T-cell (primary cell): ENCODE measurements around the gene PRKN. TPM values are rescaled to one million over a fixed set of nuclear protein-coding genes. Genes with fewer than 3 reads are reported as not detected.

Experiments used
- ATAC-seq, 4 experiments: fragments of 200-7000 bp in 3 of 4; fragments of 150-1000 bp in 1 of 4; cut with Tn5 transposase; replicated peaks in 1 of 4; 1 replicate in 3 of 4; 2 replicates in 1 of 4; pipeline ENCODE4 v1.10.0; 2021; ENCODE audit warnings: moderate library complexity in 3 of 4, mild to moderate bottlenecking in 2 of 4, moderate number of reproducible peaks in 1 of 4
- CTCF ChIA-PET, 2 donors: fragments of 300-600 bp; sonication (Branson Sonifier 250); formaldehyde crosslinking; loops; one replicate each; lab custom pipeline; 2022; ENCODE audit warnings: antibody characterized with exemption in 2 of 2; lab: Charles Lee
- POLR2A ChIA-PET, 2 donors: fragments of 300-600 bp; sonication (Branson Sonifier 250); formaldehyde crosslinking; loops; one replicate each; lab custom pipeline; 2022; ENCODE audit warnings: antibody characterized with exemption in 2 of 2; lab: Charles Lee
- DNase-seq, 35 experiments: peaks; one replicate each; pipeline versions ENCODE4 v3.0.0 to v3.0.0-alpha.2; 2013 to 2023
- H3K27ac ChIP-seq: one replicate; pipeline ENCODE4 v1.5.1; 2013; ENCODE audit warnings: low read length
- H3K27me3 ChIP-seq, 2 experiments: replicated peaks in 1 of 2; 1 replicate in 1 of 2; 2 replicates in 1 of 2; pipeline versions ENCODE4 v1.6.1 to v1.7.0; 2013; ENCODE audit warnings: low read length in 1 of 2, mixed read lengths in 1 of 2; ENCODE audit not compliant: control insufficient read depth in 2 of 2, insufficient read depth in 2 of 2; ENCODE audit errors: extremely low read depth in 1 of 2
- H3K36me3 ChIP-seq, 2 donors: 1 replicate in 1 of 2; 2 replicates in 1 of 2; pipeline versions ENCODE4 v1.6.1 to v1.7.0; 2013; ENCODE audit warnings: low read length in 1 of 2; ENCODE audit not compliant: control insufficient read depth in 2 of 2, insufficient read depth in 1 of 2; ENCODE audit errors: extremely low read depth in 1 of 2
- H3K4me1 ChIP-seq, 2 experiments: 1 replicate in 1 of 2; 2 replicates in 1 of 2; pipeline versions ENCODE4 v1.6.1 to v1.7.0; 2013; ENCODE audit warnings: low read length in 2 of 2, mixed read lengths in 1 of 2; ENCODE audit not compliant: insufficient read depth in 2 of 2, control insufficient read depth in 1 of 2; ENCODE audit errors: extremely low read depth in 1 of 2
- H3K4me3 ChIP-seq, 2 donors: 1 replicate in 1 of 2; 2 replicates in 1 of 2; pipeline versions ENCODE4 v1.5.1 to v1.7.0; 2013; ENCODE audit warnings: mild to moderate bottlenecking in 2 of 2, low read length in 1 of 2, moderate library complexity in 1 of 2; ENCODE audit not compliant: control insufficient read depth in 1 of 2; ENCODE audit errors: extremely low read depth in 1 of 2
- H3K9me3 ChIP-seq: 2 replicates; pipeline ENCODE4 v1.7.0; 2013
- H3K27ac Mint-ChIP-seq, 2 donors: one replicate each; pipeline ENCODE4 v1.8.0; 2020 to 2021; ENCODE audit warnings: mild to moderate bottlenecking in 2 of 2, mixed read lengths in 2 of 2
- H3K27me3 Mint-ChIP-seq, 2 donors: one replicate each; pipeline ENCODE4 v1.8.0; 2021 to 2022; ENCODE audit warnings: mixed read lengths in 2 of 2
- H3K36me3 Mint-ChIP-seq: one replicate; pipeline ENCODE4 v1.8.0; 2021; ENCODE audit warnings: mixed read lengths
- H3K4me1 Mint-ChIP-seq, 3 donors: one replicate each; pipeline ENCODE4 v1.8.0; 2020 to 2022; ENCODE audit warnings: mixed read lengths in 3 of 3, mild to moderate bottlenecking in 1 of 3
- H3K4me3 Mint-ChIP-seq, 3 donors: one replicate each; pipeline ENCODE4 v1.8.0; 2020 to 2022; ENCODE audit warnings: mild to moderate bottlenecking in 3 of 3, mixed read lengths in 3 of 3, moderate library complexity in 3 of 3
- H3K9me3 Mint-ChIP-seq, 3 donors: one replicate each; pipeline ENCODE4 v1.8.0; 2020 to 2022; ENCODE audit warnings: mixed read lengths in 3 of 3
- WGBS: methylation state at CpG from one replicate; pipeline ENCODE4 v1.1.5; 2013; ENCODE audit warnings: missing lambda C conversion rate; ENCODE audit not compliant: insufficient coverage; 5-methylcytosine and 5-hydroxymethylcytosine counted together
- total RNA-seq, 35 experiments: library from RNA in 6 of 35; stranded (reverse) in 6 of 35; fragments of 120-200 nt in 1 of 35; gene quantifications; one replicate each; pipeline versions ENCODE4 v1.2.1 to v1.2.4 and lab custom pipeline; 2013 to 2026

Gene PRKN
- total RNA-seq, 5 donors from 2014 or later (not counting 1 experiment from before 2014, with no cell fraction given), result 3.4 to 7.7 (median 6.1) TPM

DNA sequence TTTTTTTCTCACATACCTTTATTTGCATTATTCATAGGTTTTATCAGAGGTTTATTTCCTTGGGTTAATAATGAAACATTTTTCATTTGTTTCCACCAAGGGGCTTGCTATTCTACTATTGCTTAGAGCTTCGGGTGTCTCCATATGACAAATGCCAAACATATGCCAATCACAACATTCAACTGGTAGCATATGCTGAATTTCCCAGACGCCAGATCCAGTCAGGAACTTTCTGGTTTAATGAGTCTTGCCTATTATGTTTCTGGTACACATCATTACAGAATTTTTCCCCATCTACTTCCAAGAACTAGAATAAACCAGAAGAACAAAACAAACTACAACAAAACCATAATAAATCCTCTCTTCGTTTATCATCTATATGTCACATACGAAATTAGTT is 180.7 kb downstream of the PRKN start:
- ChIA-PET CTCF (no interaction called here), POLR2A (no interaction called here)
- peaks cover 0 to 11% (median 6%) of the 10 kb centered on the region in 3 donors for H3K9me3 Mint-ChIP-seq
- Histone ChIP-seq H3K9me3 (no peaks in the 10 kb centered on the region), H3K27me3 (no peaks in the 10 kb centered on the region), H3K4me1 (no peaks in the 10 kb centered on the region), H3K27ac (no peak overlapping the region), H3K4me3 (no peak overlapping the region), H3K36me3 (no peaks in the 10 kb centered on the region)
- no peaks in the 10 kb centered on the region for H3K27me3 Mint-ChIP-seq
- no CpG with 5 or more reads among the region's 4 CpGs for WGBS
- DNase-seq (no peak), ATAC-seq (no peak)
- H3K4me1 Mint-ChIP-seq, result no peaks in the 10 kb centered on the region
- H3K36me3 Mint-ChIP-seq, result peaks cover 20% of the 10 kb centered on the region
- no peak overlapping the region for H3K4me3 Mint-ChIP-seq
- H3K27ac Mint-ChIP-seq, result no peak overlapping the region

DNA sequence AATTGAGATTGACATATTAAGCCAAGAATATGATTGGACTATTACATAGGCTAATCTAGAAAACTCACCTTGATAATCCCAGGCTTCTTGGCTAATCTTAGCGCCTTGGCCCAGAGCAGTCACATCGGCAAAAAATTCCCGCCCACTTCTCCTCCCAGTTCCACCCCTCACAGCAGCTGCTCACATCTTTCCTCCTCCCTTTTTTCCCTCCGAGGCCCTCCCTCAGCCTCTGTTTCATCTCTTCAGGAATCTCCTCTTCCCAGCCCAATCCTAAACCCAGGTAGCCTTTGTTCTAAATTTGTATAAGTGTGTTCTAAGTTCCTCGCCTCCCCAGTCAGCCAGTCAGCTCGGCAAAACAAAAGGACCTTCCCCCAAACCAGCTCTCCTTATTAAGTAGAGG is 184.3 kb downstream of the PRKN start:
- CTCF ChIA-PET, result no interaction called here
- DNase-seq, result no peak
- Mint-ChIP-seq H3K9me3 (peaks cover 0 to 3% (median 0%) of the 10 kb centered on the region in 3 donors), H3K27ac (no peak overlapping the region), H3K4me3 (no peak overlapping the region), H3K27me3 (no peaks in the 10 kb centered on the region), H3K4me1 (no peaks in the 10 kb centered on the region), H3K36me3 (no peaks in the 10 kb centered on the region)
- no peaks in the 10 kb centered on the region for H3K36me3 ChIP-seq
- no peak for ATAC-seq
- H3K27me3 ChIP-seq, result no peaks in the 10 kb centered on the region
- no peak overlapping the region for H3K4me3 ChIP-seq
- WGBS, result 91% methylated on average over 3 of the region's 6 CpGs
- H3K9me3 ChIP-seq, result no peaks in the 10 kb centered on the region
- no peak overlapping the region for H3K27ac ChIP-seq
- H3K4me1 ChIP-seq, result no peaks in the 10 kb centered on the region
- POLR2A ChIA-PET, result interaction anchor here in 1 of 2 donors (1.0 kb wide), 1 partner anchor 284 kb away, joined by 3 read pairs; no protein-coding TSS in a partner anchor

DNA sequence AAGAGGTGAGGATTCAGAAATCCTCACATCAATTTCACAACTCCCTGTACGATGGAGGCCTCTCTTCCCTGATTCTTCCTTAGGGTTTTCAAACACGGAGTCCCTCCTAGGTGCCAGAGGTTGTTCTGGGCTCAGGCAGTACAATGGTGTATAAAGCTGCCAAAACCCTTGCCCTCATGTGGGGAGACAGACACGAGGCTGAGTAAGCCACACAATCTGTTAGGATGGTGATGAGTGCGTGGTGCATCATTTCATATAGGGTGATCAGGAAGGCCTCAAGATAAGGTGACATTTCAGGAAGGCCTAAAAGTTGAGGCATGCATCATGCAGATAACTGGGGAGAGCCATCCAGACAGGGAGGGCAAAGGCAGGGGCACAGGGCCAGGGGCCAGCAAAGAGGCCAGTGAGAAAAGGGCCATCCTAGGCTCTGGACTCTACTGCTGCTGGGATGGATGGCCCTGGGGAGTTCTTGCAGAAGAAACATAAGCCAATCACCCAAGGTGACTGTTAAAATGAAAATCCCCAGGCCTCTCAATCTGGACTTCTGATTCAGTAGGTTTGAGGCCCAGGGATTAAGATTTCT is 186.5 kb downstream of the PRKN start:
- Mint-ChIP-seq H3K4me1 (no peaks in the 10 kb centered on the region), H3K27me3 (no peaks in the 10 kb centered on the region), H3K9me3 (peaks cover 0 to 3% (median 0%) of the 10 kb centered on the region in 3 donors), H3K27ac (no peak overlapping the region), H3K36me3 (no peaks in the 10 kb centered on the region), H3K4me3 (no peak overlapping the region)
- H3K4me1 ChIP-seq, result no peaks in the 10 kb centered on the region
- POLR2A ChIA-PET, result no interaction called here
- no peak for DNase-seq
- ATAC-seq, result no peak
- H3K27me3 ChIP-seq, result no peaks in the 10 kb centered on the region
- no peak overlapping the region for H3K4me3 ChIP-seq
- CTCF ChIA-PET, result no interaction called here
- no peaks in the 10 kb centered on the region for H3K9me3 ChIP-seq
- WGBS, result 67% methylated on average over 2 of the region's 4 CpGs
- no peaks in the 10 kb centered on the region for H3K36me3 ChIP-seq
- no peak overlapping the region for H3K27ac ChIP-seq

DNA sequence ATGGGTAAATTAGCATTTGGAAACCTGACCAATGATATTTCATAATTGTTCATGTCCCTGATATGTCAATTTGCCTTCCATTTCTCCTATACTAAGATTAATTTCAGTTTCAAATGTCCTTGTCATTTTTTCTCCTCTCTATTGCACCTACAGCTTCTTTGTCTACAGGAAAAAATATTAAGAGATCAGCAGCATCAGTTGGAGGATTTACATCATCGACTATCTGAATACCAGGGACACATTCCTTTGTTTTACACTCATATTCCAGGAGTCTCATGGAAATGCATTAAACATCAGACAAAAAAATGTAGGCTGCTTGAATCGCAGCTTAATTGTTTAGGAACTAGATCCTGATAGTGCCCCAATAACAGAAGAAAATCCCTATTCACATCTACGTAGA is 188.2 kb downstream of the PRKN start:
- ChIA-PET POLR2A (interaction anchor here in 1 of 2 donors (0.6 kb wide), 1 partner anchor 22 kb away, joined by 3 read pairs; no protein-coding TSS in a partner anchor), CTCF (no interaction called here)
- Histone ChIP-seq H3K36me3 (no peaks in the 10 kb centered on the region), H3K27ac (no peak overlapping the region), H3K4me3 (no peak overlapping the region), H3K4me1 (no peaks in the 10 kb centered on the region), H3K9me3 (no peaks in the 10 kb centered on the region), H3K27me3 (no peaks in the 10 kb centered on the region)
- H3K4me3 Mint-ChIP-seq, result no peak overlapping the region
- no peaks in the 10 kb centered on the region for H3K4me1 Mint-ChIP-seq
- ATAC-seq (no peak), DNase-seq (no peak)
- no peaks in the 10 kb centered on the region for H3K36me3 Mint-ChIP-seq
- H3K27ac Mint-ChIP-seq, result no peak overlapping the region
- 83% methylated on average over 1 of the region's 3 CpGs for WGBS
- no peaks in the 10 kb centered on the region for H3K27me3 Mint-ChIP-seq
- peaks cover 0 to 6% (median 0%) of the 10 kb centered on the region in 3 donors for H3K9me3 Mint-ChIP-seq

DNA sequence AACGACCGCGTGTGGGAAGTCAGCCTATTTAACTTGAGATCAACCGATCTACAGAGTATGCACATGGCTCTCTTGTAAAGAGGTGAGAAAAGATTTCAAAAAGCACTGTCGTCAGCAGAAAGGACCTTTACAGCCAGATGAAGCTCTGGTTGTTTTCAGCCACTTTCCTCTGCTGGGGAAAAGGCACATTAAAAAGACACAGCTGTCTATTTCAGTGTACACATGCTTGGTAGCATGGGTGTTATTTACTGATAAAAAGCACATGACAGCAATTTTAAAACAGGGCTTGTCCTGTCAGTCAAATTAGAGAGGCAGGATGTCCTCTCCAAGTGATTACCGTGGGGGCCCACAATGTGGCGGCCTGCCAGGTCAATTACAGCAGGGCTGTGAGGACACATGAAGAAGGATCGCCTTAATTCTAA is 188.9 kb downstream of the PRKN start:
- Histone ChIP-seq H3K4me1 (no peaks in the 10 kb centered on the region), H3K27me3 (no peaks in the 10 kb centered on the region), H3K27ac (no peak overlapping the region), H3K9me3 (no peaks in the 10 kb centered on the region), H3K36me3 (no peaks in the 10 kb centered on the region), H3K4me3 (no peak overlapping the region)
- ChIA-PET POLR2A (no interaction called here), CTCF (interaction anchor here in 1 of 2 donors (0.5 kb wide), 1 partner anchor 48 kb away, joined by 7 read pairs; no protein-coding TSS in a partner anchor)
- H3K36me3 Mint-ChIP-seq, result no peaks in the 10 kb centered on the region
- no peak overlapping the region for H3K27ac Mint-ChIP-seq
- no peak overlapping the region for H3K4me3 Mint-ChIP-seq
- ATAC-seq (no peak), DNase-seq (no peak)
- 86% methylated on average over 5 of the region's 8 CpGs for WGBS
- no peaks in the 10 kb centered on the region for H3K27me3 Mint-ChIP-seq
- H3K4me1 Mint-ChIP-seq, result no peaks in the 10 kb centered on the region
- peaks cover 0 to 6% (median 0%) of the 10 kb centered on the region in 3 donors for H3K9me3 Mint-ChIP-seq

DNA sequence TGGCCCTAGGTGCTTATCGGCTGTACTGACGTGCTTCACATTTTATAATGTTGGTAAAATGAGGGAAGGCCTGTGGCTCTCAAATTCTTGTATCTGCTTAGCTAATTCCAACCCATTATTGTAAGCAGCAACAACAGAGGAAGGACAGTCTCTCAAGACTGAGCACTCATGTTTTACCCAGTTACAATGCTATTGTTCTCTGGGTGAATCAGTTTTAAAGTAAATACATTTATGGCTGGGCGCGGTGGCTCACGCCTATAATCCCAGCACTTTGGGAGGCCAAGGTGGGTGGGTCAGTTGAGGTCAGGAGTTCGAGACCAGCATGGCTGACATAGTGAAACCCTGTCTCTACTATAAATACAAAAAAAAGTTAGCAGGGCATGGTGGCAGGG is 194.6 kb downstream of the PRKN start:
- Mint-ChIP-seq H3K4me3 (no peak overlapping the region), H3K36me3 (peaks cover 3% of the 10 kb centered on the region), H3K9me3 (peaks cover 0 to 3% (median 3%) of the 10 kb centered on the region in 3 donors), H3K27me3 (no peaks in the 10 kb centered on the region), H3K4me1 (no peaks in the 10 kb centered on the region), H3K27ac (no peak overlapping the region)
- H3K27me3 ChIP-seq, result no peaks in the 10 kb centered on the region
- no peaks in the 10 kb centered on the region for H3K4me1 ChIP-seq
- no peaks in the 10 kb centered on the region for H3K36me3 ChIP-seq
- no peak overlapping the region for H3K4me3 ChIP-seq
- ATAC-seq, result no peak
- POLR2A ChIA-PET, result no interaction called here
- H3K9me3 ChIP-seq, result no peaks in the 10 kb centered on the region
- no peak for DNase-seq
- no CpG with 5 or more reads among the region's 6 CpGs for WGBS
- CTCF ChIA-PET, result no interaction called here
- H3K27ac ChIP-seq, result no peak overlapping the region
